Spleen (tissue), 7 donors: ENCODE data around the gene ANGPTL2.

Experiments
- CTCF ChIP-seq, 11 experiments: fragments of 200-600 bp in 7 of 11; fragments of 450-650 bp in 4 of 11; sonication (generic) in 4 of 11; IDR thresholded peaks in 8 of 11; conservative IDR thresholded peaks in 3 of 11; 1 replicate in 7 of 11; 2 replicates in 4 of 11; pipeline versions ENCODE4 v1.4.0 to v1.8.0; 2016 to 2021; ENCODE audit warnings: antibody characterized with exemption in 11 of 11, inconsistent platforms in 4 of 11, mild to moderate bottlenecking in 1 of 11
- POLR2AphosphoS5 ChIP-seq, 3 donors: sonication (generic); formaldehyde crosslinking; IDR thresholded peaks; one replicate each; pipeline ENCODE4 v1.5.1; 2017; ENCODE audit warnings: antibody characterized with exemption in 3 of 3
- donor health status: DM: no; HTN: no; CAD: no; lungs with moderate emphysema.
- donor health status: DM: no; HTN: no; CAD: no.
- donor health status: DM: no; HTN: no; CAD: no.

DNA sequence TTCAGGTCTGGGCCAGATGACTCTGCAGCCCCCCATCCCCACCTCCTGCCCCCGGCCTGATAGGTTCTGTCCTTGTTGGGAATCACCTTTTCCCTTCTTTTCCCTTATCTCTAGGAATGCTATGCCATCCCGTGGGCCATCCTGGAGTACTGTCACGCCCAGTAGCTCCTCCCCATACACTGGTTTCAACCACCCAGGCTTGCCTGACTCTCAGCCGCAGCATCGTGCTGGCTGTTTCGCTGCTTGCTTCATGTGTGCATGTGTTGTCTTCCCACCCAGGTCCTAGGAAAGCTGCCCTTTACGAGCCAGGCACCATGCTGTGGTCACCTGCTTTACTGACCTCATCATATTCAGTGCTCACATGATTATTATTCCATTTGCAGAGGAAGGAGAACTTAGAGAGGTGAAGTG, 71.8 kb downstream of the ANGPTL2 start:
- TF ChIP-seq POLR2AphosphoS5 (IDR thresholded peaks at IDR 0.05) (no peak), CTCF (IDR thresholded peaks at IDR 0.05 in 8 of 11, conservative IDR thresholded peaks at IDR 0.05 in 3 of 11) (no peak)
